Stimulated activated CD8-positive, alpha-beta memory T cell treated with anti-CD3 and anti-CD28 coated beads, Interleukin-12 subunit alpha, Interleukin-12 subunit beta, amount 100 ng/mL, for 24 hours (primary cell): ENCODE data around the gene SCN5A.

ENCODE experiments used
- DNase-seq: peaks from one replicate; pipeline ENCODE4 v3.0.0-alpha.2; 2020; ENCODE audit errors: extremely low read depth

Gene SCN5A

DNA sequence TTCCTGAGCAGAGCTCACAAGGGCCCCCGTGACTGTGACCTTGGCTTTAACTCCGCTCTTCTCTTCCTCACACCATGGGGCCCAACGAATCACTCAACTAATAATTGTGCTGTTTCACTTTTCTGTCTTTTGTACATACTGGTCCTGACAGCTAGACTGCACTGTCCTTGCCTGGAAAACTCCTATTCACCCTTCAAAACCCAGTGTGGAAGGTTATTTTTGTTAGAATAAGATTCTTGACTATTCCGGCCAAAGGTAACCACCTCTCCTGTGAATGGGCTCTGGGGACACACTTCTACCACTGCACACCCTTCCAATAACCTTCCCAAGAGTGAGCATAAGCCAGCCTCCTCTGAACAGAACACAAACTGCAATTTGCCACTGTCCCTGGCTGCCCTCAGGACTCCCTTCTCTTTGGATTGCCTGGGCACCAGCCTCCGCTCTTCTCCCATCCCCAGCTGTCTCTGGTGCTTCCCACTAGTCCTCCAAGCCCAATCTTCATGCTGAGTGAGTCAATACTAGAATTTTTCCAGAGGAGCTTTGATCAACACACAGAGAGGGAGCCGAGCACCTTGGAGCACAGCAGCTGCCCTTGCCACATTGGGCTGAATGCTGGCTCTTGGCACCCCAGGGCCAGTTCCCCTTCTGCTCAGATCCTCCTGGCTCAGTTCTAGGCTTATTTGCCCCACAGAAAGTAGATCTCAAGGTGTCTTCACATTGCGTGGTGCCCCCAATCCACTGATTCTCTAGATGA lies 2.1 kb downstream of the SCN5A start:
- DNase-seq, result no peak

DNA sequence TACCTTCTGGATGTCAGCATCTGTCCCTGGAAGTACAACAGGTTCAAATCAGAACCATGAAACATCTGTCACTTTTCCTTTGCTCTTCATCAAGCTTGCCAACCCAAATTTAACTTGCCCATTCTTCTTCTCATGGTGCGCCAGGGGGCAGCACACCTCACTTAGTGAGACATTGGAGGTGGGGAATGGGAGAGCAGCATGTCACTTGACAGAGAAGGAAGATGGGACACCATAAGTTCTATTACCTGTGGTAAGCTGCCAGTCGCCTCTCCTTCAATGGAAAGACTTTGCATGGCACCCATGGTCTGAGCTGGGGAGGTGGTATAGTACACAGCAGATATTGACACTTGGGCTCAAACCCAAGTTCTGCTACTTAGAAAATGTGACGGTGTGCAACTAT lies 2.9 kb downstream of the SCN5A start:
- no peak for DNase-seq

DNA sequence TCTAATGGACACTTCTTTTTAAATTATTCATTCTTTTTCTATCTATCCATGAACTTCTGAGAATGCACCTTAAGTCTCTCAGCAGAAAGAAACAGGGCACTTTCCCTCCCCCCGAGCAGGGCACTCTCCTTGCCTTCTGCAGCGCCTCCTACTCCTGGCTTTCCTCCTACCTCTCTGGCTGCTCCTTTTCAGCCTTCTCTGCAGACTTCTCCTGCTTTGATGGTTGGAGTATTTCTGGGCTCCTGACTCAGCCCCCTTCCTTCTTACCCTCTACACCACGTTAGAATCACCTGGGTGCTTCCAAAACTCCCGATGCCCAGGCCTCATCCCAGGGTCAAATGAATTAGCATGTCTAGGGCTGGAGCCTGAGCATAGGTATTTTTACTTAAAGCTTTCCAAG lies 3.4 kb downstream of the SCN5A start:
- DNase-seq, result no peak

DNA sequence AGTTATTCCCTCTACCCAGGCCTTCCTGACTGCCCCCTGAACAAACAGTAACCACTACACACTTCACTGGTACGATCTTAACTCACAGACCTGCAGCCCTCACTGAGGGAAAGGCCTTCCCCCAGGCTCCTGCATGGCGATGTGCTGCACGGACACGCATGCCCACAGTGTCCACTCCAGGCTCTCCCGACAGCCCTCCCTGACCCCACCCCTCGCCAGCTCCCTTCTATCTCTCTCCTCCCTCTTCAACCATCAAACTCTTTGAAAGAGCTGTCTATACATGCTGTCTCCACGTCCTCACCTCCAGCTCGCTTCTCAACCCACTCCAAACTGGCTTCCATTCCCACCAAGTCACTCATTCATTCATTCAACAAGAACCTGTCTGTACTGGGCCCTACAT lies 3.9 kb downstream of the SCN5A start:
- no peak for DNase-seq

DNA sequence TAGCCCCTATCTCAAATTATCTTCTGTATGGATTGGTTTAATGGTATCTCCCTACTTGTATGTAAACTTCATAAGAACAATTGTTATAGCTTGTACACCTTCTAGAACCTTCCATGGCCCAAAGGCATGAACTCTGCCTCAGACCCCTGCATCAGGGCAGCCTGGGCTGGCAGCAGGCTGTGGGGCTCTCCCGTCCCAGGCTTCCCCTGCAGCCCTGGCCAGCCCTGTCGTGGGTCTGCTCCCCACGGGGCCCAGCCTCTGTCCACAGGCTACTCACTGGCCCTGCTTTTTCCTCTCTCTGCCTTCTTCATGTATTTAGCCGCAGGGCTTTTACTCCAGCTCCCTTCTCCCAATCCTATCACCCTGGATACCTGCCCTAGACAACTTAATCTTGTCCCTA lies 4.4 kb downstream of the SCN5A start:
- DNase-seq, result no peak

DNA sequence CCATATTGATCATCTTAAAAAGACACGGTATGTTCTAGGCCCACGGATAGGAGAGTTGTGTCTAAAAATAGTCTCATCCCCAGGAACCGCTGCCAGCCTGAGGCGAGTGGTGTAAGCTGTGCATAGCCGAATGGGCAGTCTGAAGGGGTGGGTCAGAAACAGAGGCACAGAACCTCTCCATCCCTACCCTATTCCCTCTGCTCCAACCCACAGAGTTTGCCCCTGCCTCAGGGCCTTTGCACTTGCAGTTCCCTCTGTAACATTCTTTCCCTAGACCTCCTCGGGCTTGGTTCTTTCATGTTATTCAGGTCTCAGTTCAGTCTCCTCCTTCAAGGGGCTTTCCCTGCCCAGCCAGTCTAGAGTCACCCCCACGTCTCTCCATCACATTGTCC lies 4.8 kb downstream of the SCN5A start:
- DNase-seq, result no peak

DNA sequence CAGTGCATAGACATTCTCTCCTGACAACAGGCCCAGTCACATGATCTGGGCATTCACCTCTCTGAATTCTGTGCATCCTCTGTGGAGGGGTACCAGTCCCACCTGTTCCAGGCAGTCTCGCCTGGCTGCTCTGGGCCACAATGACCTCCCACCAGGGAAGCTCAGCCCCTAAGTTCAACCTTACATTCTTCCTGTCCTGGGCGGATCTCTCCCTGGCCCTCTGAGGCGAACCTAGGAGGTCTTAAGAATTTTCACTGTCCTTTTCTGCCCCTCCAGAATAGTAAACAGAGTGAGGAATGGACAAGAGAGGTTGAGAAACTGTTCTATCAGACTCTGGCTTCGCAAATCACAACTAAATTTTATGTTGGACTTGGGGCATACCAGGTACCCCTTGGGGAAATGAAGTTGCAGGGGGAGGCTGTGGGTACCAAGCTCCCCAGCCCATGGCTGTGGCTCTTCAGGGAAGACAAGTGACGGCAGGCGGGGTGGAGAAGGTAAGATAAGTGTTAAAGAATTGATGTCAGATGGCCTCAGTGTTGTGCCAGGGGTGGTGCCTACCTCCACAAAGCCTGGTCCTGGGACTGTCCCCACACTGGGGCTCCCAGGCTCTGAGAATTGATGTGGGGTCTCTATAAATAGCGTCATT lies 5.3 kb downstream of the SCN5A start:
- no peak for DNase-seq

DNA sequence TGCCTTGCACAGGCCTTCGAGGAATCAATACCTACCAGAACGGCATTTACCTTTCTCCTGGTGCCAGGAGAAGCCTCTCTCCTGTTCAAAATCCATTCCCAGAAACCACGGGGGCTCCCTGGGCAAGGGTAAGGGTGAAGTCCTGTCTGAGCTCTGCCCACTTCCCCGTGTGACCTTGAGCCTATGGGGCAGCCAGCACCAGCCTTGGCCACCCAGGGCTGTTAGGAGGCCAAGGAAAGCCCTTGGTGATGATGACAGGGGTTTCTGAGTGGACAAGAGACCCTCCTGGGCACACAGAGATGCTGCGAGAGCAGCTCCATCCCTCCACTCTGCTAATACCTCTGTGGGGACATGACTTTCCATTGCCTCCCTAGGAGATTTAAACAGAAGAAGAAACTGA lies 5.9 kb downstream of the SCN5A start:
- no peak for DNase-seq

DNA sequence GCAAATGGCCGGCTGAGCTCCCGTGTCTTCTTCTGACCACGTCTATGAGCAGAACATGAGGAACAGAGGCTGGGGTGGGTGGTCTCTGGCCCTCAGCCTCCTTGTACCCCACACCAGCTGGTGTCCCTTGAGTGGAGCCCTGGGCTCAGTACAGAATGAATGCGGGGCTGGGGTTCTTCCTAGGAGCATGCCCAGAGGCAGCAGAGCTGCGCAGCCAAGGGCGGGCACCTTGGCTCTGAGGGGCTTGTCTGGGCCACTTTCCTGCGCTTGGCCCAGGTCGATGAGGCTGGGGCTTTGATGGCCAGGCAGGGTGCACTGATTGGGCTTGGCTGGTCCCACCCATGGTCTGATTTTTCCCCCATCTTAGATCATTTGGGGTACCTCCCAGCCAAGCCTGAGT lies 6.4 kb downstream of the SCN5A start:
- no peak for DNase-seq

DNA sequence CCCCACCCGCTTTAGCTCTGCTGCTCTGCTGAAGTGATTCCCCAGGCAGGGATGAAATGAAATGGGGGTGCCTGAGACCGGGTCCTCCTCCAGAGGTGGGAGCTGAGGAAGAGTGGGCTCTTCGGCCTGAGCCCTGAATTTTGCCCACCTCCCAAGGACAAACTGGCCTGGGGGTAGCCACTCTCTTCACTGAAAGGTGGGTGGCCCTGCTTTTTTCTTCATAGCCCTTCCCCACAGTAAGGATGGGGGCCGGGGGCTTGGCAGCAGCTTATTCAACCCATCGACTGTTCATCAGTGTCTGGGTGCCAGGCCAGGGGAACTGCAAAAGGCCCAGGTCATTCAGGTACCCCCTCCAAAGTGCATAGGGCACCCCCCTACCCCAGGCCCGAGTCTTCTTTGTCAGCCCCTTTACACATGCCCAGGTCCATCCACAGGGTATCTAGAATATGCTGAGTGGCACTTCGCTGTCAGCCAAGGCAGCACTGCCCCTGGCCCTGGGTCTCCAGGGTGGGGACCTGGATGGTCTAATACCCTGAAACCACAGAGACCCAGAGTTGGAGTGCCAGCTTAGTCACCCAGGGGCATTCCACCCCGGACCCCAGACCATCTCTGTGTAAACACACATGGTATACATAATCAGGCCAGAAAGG lies 7.9 kb downstream of the SCN5A start:
- no peak for DNase-seq

DNA sequence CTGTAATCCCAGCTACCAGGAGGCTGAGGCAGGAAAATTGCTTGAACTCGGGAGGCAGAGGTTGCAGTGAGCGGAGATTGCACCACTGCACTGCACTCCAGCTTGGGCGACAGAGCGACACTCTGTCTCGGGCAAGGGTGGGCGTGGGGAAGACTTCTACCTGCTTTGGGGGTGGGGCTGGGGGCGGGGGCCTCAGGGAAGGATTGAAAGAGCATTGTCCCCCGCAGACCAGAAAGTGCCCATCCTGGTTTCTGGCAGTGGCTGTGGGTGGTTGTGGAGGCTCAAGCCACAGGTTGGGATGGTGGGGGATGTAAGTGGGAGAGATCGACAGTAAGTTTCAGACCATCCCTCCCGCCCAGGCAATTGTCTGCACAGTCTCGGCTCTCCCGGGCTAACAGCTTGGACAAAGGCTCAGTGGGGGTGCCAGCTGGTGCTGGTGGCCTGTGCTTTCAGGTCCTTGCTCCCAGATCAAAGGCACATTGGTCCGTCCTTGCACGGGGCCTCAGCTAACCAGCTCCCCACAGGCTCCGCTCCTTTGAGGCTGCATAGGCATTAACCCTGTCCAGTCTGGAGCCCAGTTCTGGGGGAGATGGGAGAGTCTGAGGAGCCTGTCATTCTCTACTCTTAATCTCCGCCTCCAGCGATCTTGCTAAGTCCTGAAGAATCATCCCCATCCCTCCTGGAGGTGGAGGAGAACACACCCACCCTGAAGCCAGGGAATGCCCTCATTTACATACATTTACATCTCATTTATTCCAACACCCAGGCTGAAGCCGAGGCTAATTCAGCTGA lies 8.6 kb downstream of the SCN5A start:
- no peak for DNase-seq

DNA sequence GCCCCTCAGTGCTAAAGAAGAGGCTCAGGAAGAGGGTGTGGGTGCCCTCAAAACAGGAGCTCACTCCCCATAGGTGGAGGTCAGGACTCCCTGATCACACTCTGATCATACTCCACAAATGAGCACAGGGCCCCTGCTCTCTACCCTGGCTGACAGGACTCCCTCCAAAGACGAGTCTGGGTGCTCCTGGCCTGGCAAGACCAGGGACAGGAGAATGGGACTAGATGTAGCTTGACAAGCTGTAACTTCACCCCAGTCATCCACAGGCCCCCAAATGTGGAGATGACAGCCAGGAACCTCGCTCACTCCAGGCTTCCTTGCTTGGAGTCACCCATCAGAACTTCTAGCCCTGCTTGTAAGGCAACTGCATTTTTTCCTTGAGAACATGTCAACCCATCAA lies 11.1 kb downstream of the SCN5A start:
- no peak for DNase-seq

DNA sequence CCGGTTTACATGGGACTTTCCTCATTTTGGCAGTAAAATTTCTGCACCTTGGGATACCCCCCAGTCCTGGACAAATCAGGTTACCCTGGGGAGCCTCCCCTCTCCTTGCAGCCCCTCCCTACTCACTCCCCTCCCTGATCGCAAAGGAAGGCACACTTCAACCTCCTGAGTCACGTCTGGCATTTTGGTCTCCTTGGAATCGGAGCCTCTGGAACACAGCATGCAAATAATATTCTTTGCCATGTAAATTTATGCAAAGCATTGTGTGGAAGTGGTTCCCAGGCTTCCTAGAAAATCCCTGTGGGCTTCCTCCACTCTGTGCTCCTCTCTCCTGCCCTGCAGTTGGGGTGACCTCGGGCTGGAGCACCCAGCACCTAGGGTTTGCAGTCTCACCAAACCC lies 11.6 kb downstream of the SCN5A start:
- DNase-seq, result no peak

DNA sequence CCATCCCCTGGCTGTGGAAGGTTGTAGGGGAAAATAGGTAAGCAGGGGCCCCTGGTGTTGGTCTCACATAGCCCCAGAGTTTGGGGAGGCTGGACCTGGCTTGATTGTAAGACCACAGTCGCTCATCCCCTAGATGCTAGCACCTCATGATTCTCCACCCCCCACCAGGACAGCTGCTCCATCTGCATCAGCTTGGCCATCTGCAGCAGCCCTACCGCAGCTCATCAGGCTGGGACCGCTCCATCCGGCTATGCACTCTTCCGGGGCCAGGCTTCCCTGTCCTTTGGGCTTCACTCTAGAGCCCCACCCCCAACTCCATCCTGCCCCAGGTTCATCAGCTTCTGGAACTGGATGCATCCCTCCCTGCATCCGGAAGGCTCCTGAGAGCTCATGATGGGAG lies 12.6 kb downstream of the SCN5A start:
- DNase-seq, result no peak

DNA sequence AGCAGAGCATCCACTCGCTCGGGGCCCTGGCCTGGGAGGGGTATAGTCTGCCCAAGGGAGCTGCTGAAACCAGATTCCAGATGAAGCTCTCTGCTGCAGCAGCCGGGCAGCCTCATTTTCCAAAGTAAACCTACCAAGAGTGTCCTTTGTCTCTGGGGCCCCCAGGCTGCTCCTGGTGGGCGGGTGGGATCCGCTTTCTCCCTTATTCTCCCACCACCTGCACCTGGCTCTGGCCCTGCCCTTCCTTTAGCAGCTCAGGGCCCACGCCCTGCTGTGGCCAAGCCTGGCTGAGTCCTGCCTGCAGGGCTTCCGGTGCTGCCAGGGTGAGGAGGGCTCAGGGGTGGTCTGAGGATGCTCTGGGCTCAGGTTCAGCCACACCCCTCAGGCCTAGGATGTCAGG lies 13.0 kb downstream of the SCN5A start:
- DNase-seq, result no peak

DNA sequence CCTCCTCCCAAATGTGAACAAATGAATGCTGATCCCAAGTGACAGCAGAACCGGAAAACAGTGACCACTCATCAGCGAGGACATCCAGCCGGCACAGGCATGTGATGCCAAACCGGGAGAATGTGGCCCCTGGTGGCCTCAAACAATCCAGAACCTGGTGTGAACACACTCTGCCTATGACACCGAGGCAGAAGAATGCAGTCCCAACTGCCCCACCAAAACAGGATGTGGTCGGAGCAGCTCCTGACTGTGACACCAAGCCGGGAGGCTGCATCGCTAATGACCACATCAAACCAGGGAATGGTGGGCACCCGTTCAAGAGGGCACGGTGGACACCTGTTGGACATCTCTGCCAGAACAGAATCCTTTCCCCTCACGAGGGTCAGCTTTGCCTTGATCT lies 15.4 kb downstream of the SCN5A start:
- DNase-seq, result no peak

DNA sequence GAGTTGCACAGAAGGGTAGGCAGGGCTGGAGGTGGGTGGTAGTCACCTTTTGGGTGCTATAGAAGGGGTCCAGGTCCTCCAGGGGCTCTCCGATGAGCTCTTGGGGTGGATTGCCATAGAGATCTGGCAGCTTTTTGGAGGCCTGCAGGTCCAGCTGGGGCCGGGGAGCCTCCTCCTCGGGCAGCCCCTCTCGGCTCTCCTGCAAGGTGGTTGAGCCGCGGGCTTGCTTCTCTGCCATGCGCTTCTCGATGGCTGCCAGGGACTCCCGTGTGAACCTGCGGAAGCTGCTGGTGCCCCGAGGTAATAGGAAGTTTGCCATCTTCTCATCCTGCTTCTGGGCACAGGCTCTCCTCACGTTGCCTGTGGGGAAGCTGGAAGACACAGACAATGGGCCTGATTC lies 16.5 kb downstream of the SCN5A start:
- DNase-seq, result no peak

DNA sequence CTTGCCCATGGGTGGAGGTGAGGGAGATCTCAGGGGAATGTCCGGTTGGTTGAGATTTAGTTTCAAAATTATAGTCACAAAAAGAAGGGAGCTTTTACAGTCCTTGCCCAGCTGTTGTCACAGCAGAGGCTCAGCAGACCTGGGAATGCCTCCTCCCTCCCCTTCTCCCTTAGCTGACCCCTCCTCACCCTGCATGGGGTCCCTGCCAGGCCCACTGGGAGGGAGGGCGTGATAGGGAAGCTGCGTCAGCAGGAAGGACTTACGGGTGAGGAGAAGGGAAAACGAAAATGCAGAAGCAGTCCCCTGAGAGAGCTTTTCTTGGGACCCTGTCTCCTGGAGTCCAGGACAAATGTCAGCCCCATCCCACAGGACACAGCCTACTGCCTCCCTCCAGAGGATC lies 18.9 kb downstream of the SCN5A start:
- DNase-seq, result no peak

DNA sequence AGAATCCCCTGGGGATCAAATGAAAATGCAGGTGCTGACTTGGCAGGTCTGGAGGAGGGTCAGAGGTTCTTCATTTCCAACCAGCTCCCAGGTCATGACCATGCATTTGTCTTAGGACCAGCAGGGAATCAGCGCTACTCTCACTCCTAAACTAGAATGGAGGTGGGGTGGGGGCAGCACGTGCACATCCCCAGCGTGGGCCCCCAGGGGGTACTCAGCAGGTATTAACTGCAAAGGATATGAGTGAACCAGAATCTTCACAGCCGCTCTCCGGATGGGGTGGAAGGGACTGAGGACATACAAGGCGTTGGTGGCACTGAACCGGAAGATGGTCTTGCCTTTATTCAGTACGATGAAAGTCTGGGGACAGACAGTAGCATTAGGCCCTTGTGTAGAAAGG lies 19.4 kb downstream of the SCN5A start:
- DNase-seq, result no peak

DNA sequence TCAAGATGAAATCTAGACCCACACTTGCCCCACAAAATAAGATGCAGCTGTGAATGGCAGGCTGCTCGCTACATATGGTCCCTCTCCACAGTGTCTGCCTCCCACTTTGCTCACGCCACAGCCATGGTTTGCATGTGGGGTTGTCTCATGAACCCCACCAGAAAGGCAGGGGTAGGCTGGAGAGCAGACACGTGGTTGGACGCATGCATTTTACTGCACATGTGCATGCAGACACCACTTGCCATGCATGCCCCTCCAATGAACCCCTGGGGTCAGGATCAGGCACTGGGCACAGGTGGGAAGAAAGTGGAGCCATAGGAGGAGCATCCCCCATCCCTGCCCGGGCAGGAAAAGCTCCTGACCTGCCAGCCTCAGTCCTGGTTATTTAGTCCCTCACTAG lies 20.7 kb downstream of the SCN5A start:
- DNase-seq, result no peak

DNA sequence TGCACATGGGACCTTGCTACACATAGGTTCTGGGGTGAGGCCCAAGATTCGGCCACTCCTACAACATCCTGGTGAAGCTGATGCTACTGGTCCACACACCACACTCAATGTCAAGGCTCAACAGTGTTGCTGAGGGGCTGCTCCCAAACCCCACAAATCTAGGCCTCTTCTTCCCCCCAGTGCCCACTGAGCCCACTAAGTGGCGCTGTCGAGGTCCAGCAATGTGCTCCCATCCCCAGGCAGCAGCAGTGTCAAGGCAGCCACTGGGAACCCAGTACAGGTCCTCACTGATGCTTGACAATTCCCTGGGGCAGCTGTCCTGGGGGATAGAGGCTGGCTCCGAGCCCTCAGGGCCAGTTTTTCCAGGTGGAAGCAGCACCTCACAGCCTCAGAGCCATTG lies 21.5 kb downstream of the SCN5A start:
- DNase-seq, result no peak

DNA sequence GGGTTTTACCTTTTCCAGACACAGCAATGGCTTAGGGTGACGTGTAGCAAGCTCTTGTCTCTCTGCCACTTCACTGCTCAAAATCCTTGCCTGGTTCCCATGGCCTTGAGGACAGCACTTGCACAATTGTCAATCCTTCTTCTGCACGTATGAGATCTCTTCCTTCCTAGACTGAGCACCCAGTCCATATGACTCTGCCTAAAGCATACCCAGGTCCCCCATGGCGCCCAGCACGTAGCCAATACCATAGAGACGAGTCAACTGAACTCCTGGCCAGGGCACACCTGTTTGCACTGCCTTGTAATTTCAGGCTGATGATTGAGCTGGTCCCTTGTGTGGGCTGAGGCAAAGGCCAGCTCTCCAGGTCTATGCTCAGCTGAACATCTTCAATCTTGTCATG lies 23.3 kb downstream of the SCN5A start:
- DNase-seq, result no peak

DNA sequence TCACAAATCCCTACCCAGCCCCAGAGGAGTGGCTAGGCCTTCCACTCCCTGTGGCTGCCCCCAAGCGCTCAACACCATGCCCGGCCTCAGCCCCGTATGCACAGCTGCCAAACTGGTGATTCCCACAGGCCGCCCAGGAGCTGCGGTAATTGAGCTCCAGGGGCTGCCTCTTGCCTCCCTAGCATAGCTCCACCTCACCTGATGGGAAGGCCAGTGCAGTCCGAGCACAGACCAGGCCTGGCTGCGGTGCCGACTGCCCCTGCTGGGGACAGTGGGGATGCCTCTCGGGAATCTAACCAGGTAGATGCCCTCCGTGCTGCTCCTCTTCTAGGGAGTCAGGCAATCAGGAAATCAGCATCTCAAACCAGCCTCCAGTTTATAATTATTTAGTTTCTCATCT lies 25.9 kb downstream of the SCN5A start:
- DNase-seq, result no peak
